ENCODE results near the gene SPCS2. TPM values are rescaled to one million over a fixed set of nuclear protein-coding genes. Genes with fewer than 3 reads are reported as not detected.
A peak's percentile ranks its signal among the peaks of the same experiment; 100 is the strongest.

SPCS2 gene

DNA sequence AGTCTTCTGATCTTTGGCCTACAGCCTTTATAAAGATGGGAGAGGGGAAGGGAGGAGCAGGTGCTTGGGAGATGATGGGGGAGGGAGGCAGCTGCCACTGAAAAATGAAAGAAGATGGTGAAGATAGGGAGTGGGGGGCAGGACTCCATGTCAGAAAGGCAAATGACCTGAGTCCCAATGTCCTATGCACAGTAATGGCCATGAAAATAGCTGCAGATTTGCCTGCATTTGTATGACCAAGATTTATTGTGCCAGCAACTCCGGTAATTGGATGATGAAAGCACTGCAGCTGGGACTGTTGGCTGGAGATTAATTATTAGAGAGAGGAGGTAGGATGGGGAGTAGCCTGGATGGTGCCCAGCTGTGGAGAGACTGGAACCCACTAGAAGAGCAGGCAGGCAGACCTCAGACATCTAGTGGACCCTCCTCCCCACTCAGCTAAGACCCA, 75.7 kb downstream of the SPCS2 start:
- H4K8ac ChIP-seq (ENCODE audit: low read length): no peak overlapping the region
- H3K4me1 ChIP-seq (ENCODE audit: control insufficient read depth, insufficient read depth, low read depth, low read length): peaks cover 13% of the 10 kb centered on the region
- no peak overlapping the region for H2BK15ac ChIP-seq (ENCODE audit: low read depth, poor library complexity, severe bottlenecking)
- whole genome bisulfite sequencing: 92% methylated on average over 1 of the region's 1 CpG
- no peak overlapping the region for H3K9ac ChIP-seq (ENCODE audit: low read length)
- no peak overlapping the region for H3K14ac ChIP-seq (ENCODE audit: low read length in 2 of 2)
- no peak overlapping the region for H2BK12ac ChIP-seq (ENCODE audit: low read length in 2 of 2)
- no peaks in the 10 kb centered on the region for H3K9me3 ChIP-seq (ENCODE audit: control insufficient read depth, low read length)
- H2AFZ ChIP-seq (ENCODE audit: low read depth, low read length): no peak overlapping the region
- no peak overlapping the region for H3K23ac ChIP-seq (ENCODE audit: low read length in 2 of 2)
- DNase-seq: no peak
- no peak overlapping the region for H4K91ac ChIP-seq (ENCODE audit: low read length)
- H3K79me1 ChIP-seq (replicated peaks; ENCODE audit: low read length, poor library complexity, severe bottlenecking): no peaks in the 10 kb centered on the region
- no peak overlapping the region for H3K4ac ChIP-seq (ENCODE audit: low read depth in 1 of 2, low read length in 2 of 2)
- H2BK5ac ChIP-seq (ENCODE audit: low read depth, low read length, poor library complexity, severe bottlenecking): no peak overlapping the region
- no peak overlapping the region for H3K4me2 ChIP-seq (ENCODE audit: low read length, poor library complexity, severe bottlenecking)
- no peak overlapping the region for H3K18ac ChIP-seq (ENCODE audit: low read depth in 1 of 2, low read length in 2 of 2)
- no peak overlapping the region for H2BK120ac ChIP-seq (ENCODE audit: low read depth, low read length)
- H3K4me3 ChIP-seq (ENCODE audit: insufficient read depth in 1 of 2, low read depth in 1 of 2, low read length in 2 of 2): no peak overlapping the region
- no peak overlapping the region for H2AK5ac ChIP-seq (ENCODE audit: low read length, severe bottlenecking)
- no peaks in the 10 kb centered on the region for H3K27me3 ChIP-seq (ENCODE audit: control insufficient read depth in 1 of 2, insufficient read depth in 1 of 2, low read length in 2 of 2)
- H3K27ac ChIP-seq (ENCODE audit: low read length, poor library complexity, severe bottlenecking): no peak overlapping the region
- no peaks in the 10 kb centered on the region for H3K36me3 ChIP-seq (ENCODE audit: control insufficient read depth in 1 of 2, insufficient read depth in 2 of 2, low read depth in 1 of 2, low read length in 2 of 2)

DNA sequence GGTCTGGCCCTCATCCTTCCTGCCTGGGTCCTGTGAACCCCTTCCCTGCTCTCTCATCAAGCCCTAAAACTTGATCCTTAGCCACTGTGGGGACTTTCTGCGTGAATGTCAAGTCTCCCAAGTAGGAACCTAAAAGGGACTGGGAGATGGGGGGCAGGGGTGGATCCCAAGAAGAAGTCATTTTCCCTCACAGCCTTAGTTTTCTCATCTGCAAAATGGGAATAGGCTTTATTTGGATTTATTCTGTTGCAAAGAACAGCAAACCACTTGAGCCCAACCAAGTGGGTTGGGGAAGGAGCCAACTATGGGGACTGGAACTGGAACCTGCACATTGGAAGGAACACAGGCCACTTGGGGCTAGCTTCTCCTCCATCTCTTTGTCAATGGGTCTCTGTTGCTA, 76.5 kb downstream of the SPCS2 start:
- Histone ChIP-seq H2BK5ac (ENCODE audit: low read depth, low read length, poor library complexity, severe bottlenecking) (no peak overlapping the region), H3K4me2 (ENCODE audit: low read length, poor library complexity, severe bottlenecking) (no peak overlapping the region), H3K23ac (ENCODE audit: low read length in 2 of 2) (no peak overlapping the region), H4K8ac (ENCODE audit: low read length) (no peak overlapping the region), H3K18ac (ENCODE audit: low read depth in 1 of 2, low read length in 2 of 2) (no peak overlapping the region), H2AK5ac (ENCODE audit: low read length, severe bottlenecking) (no peak overlapping the region), H2BK120ac (ENCODE audit: low read depth, low read length) (no peak overlapping the region), H3K36me3 (ENCODE audit: control insufficient read depth in 1 of 2, insufficient read depth in 2 of 2, low read depth in 1 of 2, low read length in 2 of 2) (no peaks in the 10 kb centered on the region), H3K4ac (ENCODE audit: low read depth in 1 of 2, low read length in 2 of 2) (no peak overlapping the region), H3K4me3 (ENCODE audit: insufficient read depth in 1 of 2, low read depth in 1 of 2, low read length in 2 of 2) (no peak overlapping the region), H4K91ac (ENCODE audit: low read length) (no peak overlapping the region), H3K27ac (ENCODE audit: low read length, poor library complexity, severe bottlenecking) (no peak overlapping the region), H2AFZ (ENCODE audit: low read depth, low read length) (no peak overlapping the region), H3K9me3 (ENCODE audit: control insufficient read depth, low read length) (no peaks in the 10 kb centered on the region), H3K4me1 (ENCODE audit: control insufficient read depth, insufficient read depth, low read depth, low read length) (peaks cover 15% of the 10 kb centered on the region), H2BK12ac (ENCODE audit: low read length in 2 of 2) (no peak overlapping the region), H3K27me3 (ENCODE audit: control insufficient read depth in 1 of 2, insufficient read depth in 1 of 2, low read length in 2 of 2) (no peaks in the 10 kb centered on the region), H3K9ac (ENCODE audit: low read length) (no peak overlapping the region), H3K79me1 (replicated peaks; ENCODE audit: low read length, poor library complexity, severe bottlenecking) (no peaks in the 10 kb centered on the region), H3K14ac (ENCODE audit: low read length in 2 of 2) (no peak overlapping the region), H2BK15ac (ENCODE audit: low read depth, poor library complexity, severe bottlenecking) (no peak overlapping the region)
- no CpG with 5 or more reads among the region's 1 CpG for WGBS
- DNase-seq: no peak

DNA sequence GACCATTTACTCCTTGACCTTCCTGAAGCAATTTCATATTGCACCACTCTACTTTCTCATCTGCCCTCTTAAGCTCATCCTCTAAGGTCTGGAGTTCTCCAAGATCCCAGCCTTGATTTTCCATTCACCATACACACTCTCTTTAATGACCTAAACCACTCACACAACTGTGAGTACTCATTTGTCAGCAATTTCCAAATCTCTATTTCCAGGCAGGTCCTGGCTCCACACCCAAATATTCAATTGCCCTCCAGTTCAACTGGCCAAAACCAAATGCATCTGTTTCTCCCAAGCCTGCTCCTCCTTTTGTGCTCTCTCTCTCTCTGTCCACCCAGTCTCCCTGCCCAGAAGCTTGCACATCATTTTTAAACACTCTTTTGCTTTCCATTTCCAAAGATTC, 79.3 kb downstream of the SPCS2 start:
- no peaks in the 10 kb centered on the region for H3K79me1 ChIP-seq (replicated peaks; ENCODE audit: low read length, poor library complexity, severe bottlenecking)
- H3K9ac ChIP-seq (ENCODE audit: low read length): peak overlapping the region; percentile 62
- H2AK5ac ChIP-seq (ENCODE audit: low read length, severe bottlenecking): no peak overlapping the region
- no peak overlapping the region for H3K23ac ChIP-seq (ENCODE audit: low read length in 2 of 2)
- peaks cover 18% of the 10 kb centered on the region for H3K4me1 ChIP-seq (ENCODE audit: control insufficient read depth, insufficient read depth, low read depth, low read length)
- no peak overlapping the region for H2BK12ac ChIP-seq (ENCODE audit: low read length in 2 of 2)
- no peaks in the 10 kb centered on the region for H3K9me3 ChIP-seq (ENCODE audit: control insufficient read depth, low read length)
- no peak overlapping the region for H3K4me3 ChIP-seq (ENCODE audit: insufficient read depth in 1 of 2, low read depth in 1 of 2, low read length in 2 of 2)
- no peak overlapping the region for H3K14ac ChIP-seq (ENCODE audit: low read length in 2 of 2)
- H3K27ac ChIP-seq (ENCODE audit: low read length, poor library complexity, severe bottlenecking): no peak overlapping the region
- H4K91ac ChIP-seq (ENCODE audit: low read length): no peak overlapping the region
- no peak overlapping the region for H3K4me2 ChIP-seq (ENCODE audit: low read length, poor library complexity, severe bottlenecking)
- no peak overlapping the region for H4K8ac ChIP-seq (ENCODE audit: low read length)
- no peaks in the 10 kb centered on the region for H3K36me3 ChIP-seq (ENCODE audit: control insufficient read depth in 1 of 2, insufficient read depth in 2 of 2, low read depth in 1 of 2, low read length in 2 of 2)
- no peak overlapping the region for H3K4ac ChIP-seq (ENCODE audit: low read depth in 1 of 2, low read length in 2 of 2)
- no peak overlapping the region for H2BK120ac ChIP-seq (ENCODE audit: low read depth, low read length)
- no peak overlapping the region for H2AFZ ChIP-seq (ENCODE audit: low read depth, low read length)
- no peak overlapping the region for H3K18ac ChIP-seq (ENCODE audit: low read depth in 1 of 2, low read length in 2 of 2)
- H3K27me3 ChIP-seq (ENCODE audit: control insufficient read depth in 1 of 2, insufficient read depth in 1 of 2, low read length in 2 of 2): no peaks in the 10 kb centered on the region
- no peak overlapping the region for H2BK5ac ChIP-seq (ENCODE audit: low read depth, low read length, poor library complexity, severe bottlenecking)
- DNase-seq: no peak
- no peak overlapping the region for H2BK15ac ChIP-seq (ENCODE audit: low read depth, poor library complexity, severe bottlenecking)

Small RNA genes lying within 50 kb of the gene (small RNA-seq; reads per million reads assigned to genes)
- not detected for gene RNU6-216P (ENCODE audit: low read depth)
